Measurements from ENCODE around the gene ACSM4.

DNA sequence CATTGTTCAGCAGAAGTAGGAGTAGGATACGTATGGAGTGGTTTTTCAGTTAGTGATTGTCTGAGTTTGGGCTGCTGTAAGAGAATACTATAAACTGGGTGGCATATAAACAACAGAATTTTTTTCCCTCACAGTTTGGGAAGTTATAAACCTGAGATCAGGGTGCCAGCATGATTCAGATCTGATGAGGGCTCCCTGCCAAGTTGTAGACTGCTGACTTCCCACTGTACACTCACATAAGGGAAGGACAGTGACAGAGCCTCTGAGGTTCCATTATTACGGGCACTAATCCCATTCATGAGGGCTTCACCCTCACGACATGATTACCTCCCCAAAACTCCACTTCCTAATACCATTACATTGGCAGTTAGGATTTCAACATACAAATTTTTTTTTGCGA, 50.7 kb downstream of the ACSM4 start:
- TF ChIP-seq, protein P1, sequence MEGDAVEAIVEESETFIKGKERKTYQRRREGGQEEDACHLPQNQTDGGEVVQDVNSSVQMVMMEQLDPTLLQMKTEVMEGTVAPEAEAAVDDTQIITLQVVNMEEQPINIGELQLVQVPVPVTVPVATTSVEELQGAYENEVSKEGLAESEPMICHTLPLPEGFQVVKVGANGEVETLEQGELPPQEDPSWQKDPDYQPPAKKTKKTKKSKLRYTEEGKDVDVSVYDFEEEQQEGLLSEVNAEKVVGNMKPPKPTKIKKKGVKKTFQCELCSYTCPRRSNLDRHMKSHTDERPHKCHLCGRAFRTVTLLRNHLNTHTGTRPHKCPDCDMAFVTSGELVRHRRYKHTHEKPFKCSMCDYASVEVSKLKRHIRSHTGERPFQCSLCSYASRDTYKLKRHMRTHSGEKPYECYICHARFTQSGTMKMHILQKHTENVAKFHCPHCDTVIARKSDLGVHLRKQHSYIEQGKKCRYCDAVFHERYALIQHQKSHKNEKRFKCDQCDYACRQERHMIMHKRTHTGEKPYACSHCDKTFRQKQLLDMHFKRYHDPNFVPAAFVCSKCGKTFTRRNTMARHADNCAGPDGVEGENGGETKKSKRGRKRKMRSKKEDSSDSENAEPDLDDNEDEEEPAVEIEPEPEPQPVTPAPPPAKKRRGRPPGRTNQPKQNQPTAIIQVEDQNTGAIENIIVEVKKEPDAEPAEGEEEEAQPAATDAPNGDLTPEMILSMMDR (IDR thresholded peaks at IDR 0.05; ENCODE audit: poor library complexity), result no peak
- TF ChIP-seq EZH2 (IDR thresholded peaks at IDR 0.05; ENCODE audit: borderline replicate concordance), result no peak
- no peak for TF ChIP-seq EZH2phosphoT487 (IDR thresholded peaks at IDR 0.05; ENCODE audit: low read depth, severe bottlenecking, unreplicated experiment)

All from hepatocyte (in vitro differentiated cells).